ENCODE measurements around the gene BLOC1S6. TPM values are rescaled to one million over a fixed set of nuclear protein-coding genes. Genes with fewer than 3 reads are reported as not detected.
A peak's percentile ranks its signal among the peaks of the same experiment; 100 is the strongest.

BLOC1S6 gene
- total RNA-seq, 1 donor from 2014 or later, result 24.3 TPM

DNA sequence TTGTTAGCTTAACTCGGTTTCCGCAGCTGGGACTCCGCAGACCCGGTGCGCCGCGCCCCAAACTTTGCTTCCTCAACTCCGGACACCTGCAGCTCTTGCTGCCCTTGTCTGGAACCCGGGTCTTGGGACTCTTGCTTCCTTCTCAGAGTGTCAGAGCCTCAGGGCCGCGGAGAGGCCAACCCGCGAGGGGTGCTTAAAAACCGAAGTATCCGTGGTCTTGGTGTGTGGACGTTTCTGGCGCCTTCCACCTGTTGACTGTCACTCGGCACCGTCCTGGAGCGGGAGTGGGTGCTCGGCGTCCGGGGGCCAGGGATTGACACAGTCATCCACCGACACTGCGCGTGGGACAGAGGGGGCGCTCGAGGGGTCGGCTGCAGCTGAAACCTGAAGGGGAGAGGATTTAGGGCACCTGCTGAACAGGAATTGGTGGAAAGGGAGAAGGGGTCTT lies 48.0 kb downstream of the BLOC1S6 start:
- Histone ChIP-seq H3K4me3 (peak overlapping the region; percentile 84), H3K9me3 (replicated peaks) (no peaks in the 10 kb centered on the region), H3K36me3 (no peaks in the 10 kb centered on the region), H3K27ac (replicated peaks) (peak overlapping the region; percentile 95), H3K27me3 (ENCODE audit: low read depth) (no peaks in the 10 kb centered on the region), H3K4me1 (peaks cover 51% of the 10 kb centered on the region)
- TF ChIP-seq, protein P1, sequence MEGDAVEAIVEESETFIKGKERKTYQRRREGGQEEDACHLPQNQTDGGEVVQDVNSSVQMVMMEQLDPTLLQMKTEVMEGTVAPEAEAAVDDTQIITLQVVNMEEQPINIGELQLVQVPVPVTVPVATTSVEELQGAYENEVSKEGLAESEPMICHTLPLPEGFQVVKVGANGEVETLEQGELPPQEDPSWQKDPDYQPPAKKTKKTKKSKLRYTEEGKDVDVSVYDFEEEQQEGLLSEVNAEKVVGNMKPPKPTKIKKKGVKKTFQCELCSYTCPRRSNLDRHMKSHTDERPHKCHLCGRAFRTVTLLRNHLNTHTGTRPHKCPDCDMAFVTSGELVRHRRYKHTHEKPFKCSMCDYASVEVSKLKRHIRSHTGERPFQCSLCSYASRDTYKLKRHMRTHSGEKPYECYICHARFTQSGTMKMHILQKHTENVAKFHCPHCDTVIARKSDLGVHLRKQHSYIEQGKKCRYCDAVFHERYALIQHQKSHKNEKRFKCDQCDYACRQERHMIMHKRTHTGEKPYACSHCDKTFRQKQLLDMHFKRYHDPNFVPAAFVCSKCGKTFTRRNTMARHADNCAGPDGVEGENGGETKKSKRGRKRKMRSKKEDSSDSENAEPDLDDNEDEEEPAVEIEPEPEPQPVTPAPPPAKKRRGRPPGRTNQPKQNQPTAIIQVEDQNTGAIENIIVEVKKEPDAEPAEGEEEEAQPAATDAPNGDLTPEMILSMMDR (IDR thresholded peaks at IDR 0.05; ENCODE audit: borderline replicate concordance), result peak; percentile 62
- intact Hi-C loops (cut with micrococcal nuclease), result no loop called here
- peak; percentile 69 for DNase-seq

DNA sequence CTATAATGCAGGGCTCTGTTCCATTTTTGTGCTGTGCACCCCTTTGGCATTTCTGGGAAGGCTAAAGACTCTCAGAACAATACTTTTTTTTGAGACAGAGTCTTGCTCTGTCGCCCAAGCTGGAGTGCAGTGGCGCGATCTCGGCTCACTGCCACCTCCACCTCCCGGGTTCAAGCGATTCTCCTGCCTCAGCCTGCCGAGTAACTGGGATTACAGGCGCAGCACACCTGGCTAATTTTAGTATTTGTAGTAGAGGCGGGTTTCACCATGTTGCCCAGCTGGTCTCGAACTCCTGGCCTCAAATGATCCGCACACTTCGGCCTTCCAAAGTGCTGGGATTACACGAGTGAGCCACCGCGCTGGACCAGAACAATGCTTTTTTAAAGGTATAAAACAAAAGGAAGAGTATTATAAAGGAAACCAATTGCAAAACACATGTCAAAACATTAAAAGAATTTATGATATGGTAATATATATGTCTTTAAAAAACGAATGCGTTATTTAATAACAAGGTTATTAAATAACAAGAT lies 48.6 kb downstream of the BLOC1S6 start:
- H3K4me1 ChIP-seq, result peaks cover 57% of the 10 kb centered on the region
- TF ChIP-seq, protein P1 (IDR thresholded peaks at IDR 0.05; ENCODE audit: borderline replicate concordance), result no peak
- H3K36me3 ChIP-seq, result no peaks in the 10 kb centered on the region
- peak overlapping the region; percentile 95 for H3K27ac ChIP-seq (replicated peaks)
- H3K4me3 ChIP-seq, result peak overlapping the region; percentile 84
- DNase-seq, result no peak
- no peaks in the 10 kb centered on the region for H3K9me3 ChIP-seq (replicated peaks)
- H3K27me3 ChIP-seq (ENCODE audit: low read depth), result no peaks in the 10 kb centered on the region
- intact Hi-C loops (cut with micrococcal nuclease), result no loop called here

DNA sequence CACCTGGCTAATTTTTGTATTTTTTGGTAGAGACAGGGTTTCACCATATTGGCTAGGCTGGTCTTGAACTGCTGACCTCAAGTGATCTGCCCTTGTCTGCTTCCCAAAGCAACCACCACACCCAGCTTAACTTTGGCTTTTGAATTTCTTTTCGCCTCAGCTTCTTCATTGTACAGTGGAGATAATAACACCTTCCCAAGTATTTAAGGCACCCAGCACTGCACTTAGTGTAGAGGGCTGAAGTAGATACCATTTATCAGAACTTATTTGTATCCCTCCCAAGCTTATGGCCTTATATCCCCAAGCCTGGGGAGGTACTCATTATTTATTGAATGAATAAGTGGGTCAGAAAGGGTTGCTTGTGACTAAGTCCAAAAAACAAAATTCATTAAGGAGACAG lies 50.0 kb downstream of the BLOC1S6 start:
- Histone ChIP-seq H3K9me3 (replicated peaks) (no peaks in the 10 kb centered on the region), H3K27me3 (ENCODE audit: low read depth) (no peaks in the 10 kb centered on the region), H3K4me1 (peaks cover 62% of the 10 kb centered on the region), H3K27ac (replicated peaks) (peak overlapping the region; percentile 87), H3K4me3 (peak overlapping the region; percentile 44), H3K36me3 (no peaks in the 10 kb centered on the region)
- intact Hi-C loops (cut with micrococcal nuclease), result no loop called here
- no peak for DNase-seq
- TF ChIP-seq, protein P1 (IDR thresholded peaks at IDR 0.05; ENCODE audit: borderline replicate concordance), result no peak

DNA sequence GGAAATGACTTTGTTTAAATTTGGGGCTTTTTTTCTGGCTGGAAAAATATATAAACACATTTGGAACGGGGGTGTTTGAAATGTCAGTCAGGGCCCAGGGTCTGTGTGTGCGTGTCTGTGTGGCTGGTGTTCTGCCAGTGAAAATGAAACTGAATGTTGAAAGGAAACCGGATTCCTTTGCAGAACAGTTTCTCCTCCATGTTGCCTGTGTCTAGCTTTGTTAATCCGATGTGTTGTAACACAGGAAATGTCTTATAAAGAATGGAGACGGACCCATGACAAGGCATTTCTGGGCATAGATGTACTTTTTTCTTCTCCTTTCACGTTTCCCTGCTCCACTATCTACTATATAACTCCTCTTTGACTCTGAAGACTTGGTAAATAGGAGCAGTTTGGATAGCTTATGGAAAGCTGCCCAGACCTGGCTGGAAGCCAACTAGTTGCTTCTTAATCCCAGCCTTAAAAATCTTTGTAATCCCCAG lies 50.4 kb downstream of the BLOC1S6 start:
- peak; percentile 54 for DNase-seq
- Histone ChIP-seq H3K4me3 (peak overlapping the region; percentile 44), H3K9me3 (replicated peaks) (no peaks in the 10 kb centered on the region), H3K27me3 (ENCODE audit: low read depth) (no peaks in the 10 kb centered on the region), H3K27ac (replicated peaks) (peak overlapping the region; percentile 87), H3K4me1 (peaks cover 67% of the 10 kb centered on the region), H3K36me3 (no peaks in the 10 kb centered on the region)
- TF ChIP-seq, protein P1 (IDR thresholded peaks at IDR 0.05; ENCODE audit: borderline replicate concordance), result no peak
- intact Hi-C loops (cut with micrococcal nuclease), result no loop called here

DNA sequence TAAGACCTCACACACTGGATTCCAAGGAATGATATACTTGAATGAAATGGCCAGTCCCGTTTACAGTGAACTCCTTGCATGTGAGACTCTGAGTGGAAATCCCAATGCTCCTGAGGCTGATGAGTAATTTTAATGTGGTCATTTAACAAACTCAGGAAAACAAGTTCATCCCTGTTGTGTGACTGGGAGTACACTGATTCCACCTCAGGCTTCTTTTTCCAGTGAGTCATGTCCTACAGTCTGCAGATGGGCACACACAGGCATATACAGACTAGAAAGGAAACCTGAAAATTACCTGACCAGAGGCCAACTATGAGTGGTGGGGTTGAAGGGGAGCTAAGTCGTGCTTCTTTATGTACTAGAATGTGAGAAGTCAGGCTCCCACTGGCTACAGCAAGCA lies 53.4 kb downstream of the BLOC1S6 start:
- H3K27ac ChIP-seq (replicated peaks), result no peak overlapping the region
- H3K4me1 ChIP-seq, result peaks cover 66% of the 10 kb centered on the region
- TF ChIP-seq, protein P1 (IDR thresholded peaks at IDR 0.05; ENCODE audit: borderline replicate concordance), result no peak
- DNase-seq, result no peak
- intact Hi-C loops (cut with micrococcal nuclease), result no loop called here
- no peaks in the 10 kb centered on the region for H3K36me3 ChIP-seq
- no peaks in the 10 kb centered on the region for H3K27me3 ChIP-seq (ENCODE audit: low read depth)
- H3K9me3 ChIP-seq (replicated peaks), result no peaks in the 10 kb centered on the region
- no peak overlapping the region for H3K4me3 ChIP-seq
